Nephron progenitor cell (in vitro differentiated cells): ENCODE results near the gene KRR1.
A peak's percentile ranks its signal among the peaks of the same experiment; 100 is the strongest.
"Not testable (repeated sequence)": the region's sequence is repeated elsewhere in the genome, so short reads cannot be mapped to it uniquely, and the experiment has no call there.

Experiments
- DNase-seq: peaks from one replicate; pipeline ENCODE4 v3.0.0; 2021
- H3K27ac Mint-ChIP-seq: 2 replicates; pipeline ENCODE4 v1.8.0; 2021; ENCODE audit warnings: mild to moderate bottlenecking, moderate library complexity, mixed read lengths
- H3K27me3 Mint-ChIP-seq: 2 replicates; pipeline ENCODE4 v1.8.0; 2021; ENCODE audit warnings: mild to moderate bottlenecking, low read depth, mixed read lengths; ENCODE audit not compliant: poor library complexity
- H3K36me3 Mint-ChIP-seq: 2 replicates; pipeline ENCODE4 v1.8.0; 2021; ENCODE audit warnings: low read depth, mixed read lengths
- H3K4me1 Mint-ChIP-seq: 2 replicates; pipeline ENCODE4 v1.8.0; 2021; ENCODE audit warnings: mixed read lengths
- H3K4me3 Mint-ChIP-seq: 2 replicates; pipeline ENCODE4 v1.8.0; 2021; ENCODE audit warnings: mild to moderate bottlenecking, moderate library complexity, mixed read lengths
- H3K9me3 Mint-ChIP-seq: 2 replicates; pipeline ENCODE4 v1.8.0; 2021; ENCODE audit warnings: mild to moderate bottlenecking, moderate library complexity, mixed read lengths
- CTCF ChIP-seq: fragments of 200-600 bp; sonication (generic); IDR thresholded peaks from 2 replicates; pipeline ENCODE4 v1.5.0; 2021; ENCODE audit warnings: antibody characterized with exemption

Gene KRR1

GRCh38 chr12:75460204-75460603 is 51.2 kb downstream of the KRR1 start:
- Mint-ChIP-seq H3K27me3 (peaks cover 3% of the 10 kb centered on the region), H3K36me3 (peaks cover 8% of the 10 kb centered on the region), H3K4me1 (no peaks in the 10 kb centered on the region), H3K27ac (no peak overlapping the region), H3K9me3 (peaks cover 45% of the 10 kb centered on the region), H3K4me3 (no peak overlapping the region)
- no peak for TF ChIP-seq CTCF
- no peak for DNase-seq

- Mint-ChIP-seq H3K4me1 (no peaks in the 10 kb centered on the region), H3K36me3 (peaks cover 8% of the 10 kb centered on the region), H3K27me3 (peaks cover 3% of the 10 kb centered on the region), H3K4me3 (no peak overlapping the region), H3K27ac (no peak overlapping the region), H3K9me3 (peaks cover 45% of the 10 kb centered on the region)
- DNase-seq, result no peak
- no peak for TF ChIP-seq CTCF
These were observed 51.7 kb downstream of the KRR1 start for GRCh38 chr12:75459755-75460154.

- not testable (repeated sequence) for H3K36me3 Mint-ChIP-seq, H3K4me1 Mint-ChIP-seq, H3K4me3 Mint-ChIP-seq, H3K27ac Mint-ChIP-seq, H3K27me3 Mint-ChIP-seq
- peaks cover 41% of the 10 kb centered on the region for H3K9me3 Mint-ChIP-seq
- DNase-seq, result peak; percentile 6
These were observed 53.5 kb downstream of the KRR1 start for GRCh38 chr12:75457866-75458265.

GRCh38 chr12:75457191-75457590 is 54.2 kb downstream of the KRR1 start:
- H3K9me3 Mint-ChIP-seq, result peaks cover 35% of the 10 kb centered on the region
- no peak for DNase-seq
- no peak overlapping the region for H3K4me3 Mint-ChIP-seq

GRCh38 chr12:75455839-75456238 is 55.6 kb downstream of the KRR1 start:
- peaks cover 35% of the 10 kb centered on the region for H3K9me3 Mint-ChIP-seq
- no peak for TF ChIP-seq CTCF
- H3K27ac Mint-ChIP-seq, result no peak overlapping the region
- H3K36me3 Mint-ChIP-seq, result peaks cover 8% of the 10 kb centered on the region
- H3K4me1 Mint-ChIP-seq, result no peaks in the 10 kb centered on the region
- H3K4me3 Mint-ChIP-seq, result no peak overlapping the region
- peaks cover 3% of the 10 kb centered on the region for H3K27me3 Mint-ChIP-seq
- no peak for DNase-seq

More at GRCh38 chr12:75457191-75457590, 54.2 kb downstream of the KRR1 start:
- no peak overlapping the region for H3K27ac Mint-ChIP-seq
- no peak for TF ChIP-seq CTCF
- peaks cover 8% of the 10 kb centered on the region for H3K36me3 Mint-ChIP-seq
- H3K4me1 Mint-ChIP-seq, result no peaks in the 10 kb centered on the region
- peaks cover 3% of the 10 kb centered on the region for H3K27me3 Mint-ChIP-seq

GRCh38 chr12:75452675-75453330 is 58.6 kb downstream of the KRR1 start:
- no peak for TF ChIP-seq CTCF
- H3K4me1 Mint-ChIP-seq, result no peaks in the 10 kb centered on the region
- no peak overlapping the region for H3K27ac Mint-ChIP-seq
- peaks cover 12% of the 10 kb centered on the region for H3K9me3 Mint-ChIP-seq
- DNase-seq, result no peak
- H3K36me3 Mint-ChIP-seq, result peaks cover 5% of the 10 kb centered on the region
- peaks cover 3% of the 10 kb centered on the region for H3K27me3 Mint-ChIP-seq
- H3K4me3 Mint-ChIP-seq, result no peak overlapping the region
